Neuron (in vitro differentiated cells): Measurements from ENCODE around the gene SLAIN2.

ENCODE experiments used
- H2AFZ ChIP-seq: one replicate; pipeline ENCODE4 v1.6.1; 2013; ENCODE audit warnings: low read depth, mild to moderate bottlenecking, inconsistent platforms, low read length, moderate library complexity
- H3K27me3 ChIP-seq: one replicate; pipeline ENCODE4 v1.6.1; 2013; ENCODE audit warnings: low read length; ENCODE audit not compliant: insufficient read depth
- H3K36me3 ChIP-seq: one replicate; pipeline ENCODE4 v1.6.1; 2013; ENCODE audit warnings: low read length; ENCODE audit not compliant: insufficient read depth
- H3K4me1 ChIP-seq: one replicate; pipeline ENCODE4 v1.6.1; 2013; ENCODE audit warnings: low read length; ENCODE audit not compliant: insufficient read depth
- H3K4me3 ChIP-seq: 2 replicates; pipeline ENCODE4 v1.5.1; 2013; ENCODE audit warnings: mild to moderate bottlenecking, low read length, moderate library complexity
- H3K9me3 ChIP-seq: one replicate; pipeline ENCODE4 v1.6.1; 2013; ENCODE audit warnings: low read length

SLAIN2 gene

GRCh38 chr4:48321312-48321711 is 20.0 kb upstream of the SLAIN2 start:
- H3K36me3 ChIP-seq, result no peaks in the 10 kb centered on the region
- H3K4me1 ChIP-seq, result peaks cover 4% of the 10 kb centered on the region
- no peak overlapping the region for H2AFZ ChIP-seq
- no peaks in the 10 kb centered on the region for H3K9me3 ChIP-seq
- H3K4me3 ChIP-seq, result no peak overlapping the region
- H3K27me3 ChIP-seq, result no peaks in the 10 kb centered on the region

GRCh38 chr4:48322063-48322462 is 19.3 kb upstream of the SLAIN2 start:
- Histone ChIP-seq H3K4me1 (peaks cover 4% of the 10 kb centered on the region), H2AFZ (no peak overlapping the region), H3K36me3 (no peaks in the 10 kb centered on the region), H3K4me3 (no peak overlapping the region), H3K27me3 (no peaks in the 10 kb centered on the region), H3K9me3 (no peaks in the 10 kb centered on the region)

DNA sequence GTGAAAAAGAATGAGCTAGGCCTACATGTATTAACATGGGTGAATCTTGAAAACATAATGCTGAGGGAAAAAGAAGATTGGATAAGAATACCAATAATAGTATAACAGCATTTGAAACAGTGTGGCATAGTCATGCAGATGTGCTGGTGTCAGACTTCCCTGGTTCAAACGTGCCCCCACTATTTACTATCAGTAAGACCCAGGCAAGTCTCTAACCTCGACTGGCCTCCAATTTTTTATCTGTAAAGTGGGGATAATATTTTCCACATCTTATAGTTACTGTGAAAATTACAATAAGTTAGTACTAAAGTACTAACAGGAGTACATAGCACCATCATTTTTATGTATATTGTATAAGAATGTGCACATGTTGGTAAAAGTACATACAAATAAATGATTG is 17.0 kb upstream of the SLAIN2 start:
- H3K27me3 ChIP-seq, result no peaks in the 10 kb centered on the region
- no peaks in the 10 kb centered on the region for H3K9me3 ChIP-seq
- no peak overlapping the region for H3K4me3 ChIP-seq
- H3K4me1 ChIP-seq, result peaks cover 4% of the 10 kb centered on the region
- no peak overlapping the region for H2AFZ ChIP-seq
- H3K36me3 ChIP-seq, result no peaks in the 10 kb centered on the region

DNA sequence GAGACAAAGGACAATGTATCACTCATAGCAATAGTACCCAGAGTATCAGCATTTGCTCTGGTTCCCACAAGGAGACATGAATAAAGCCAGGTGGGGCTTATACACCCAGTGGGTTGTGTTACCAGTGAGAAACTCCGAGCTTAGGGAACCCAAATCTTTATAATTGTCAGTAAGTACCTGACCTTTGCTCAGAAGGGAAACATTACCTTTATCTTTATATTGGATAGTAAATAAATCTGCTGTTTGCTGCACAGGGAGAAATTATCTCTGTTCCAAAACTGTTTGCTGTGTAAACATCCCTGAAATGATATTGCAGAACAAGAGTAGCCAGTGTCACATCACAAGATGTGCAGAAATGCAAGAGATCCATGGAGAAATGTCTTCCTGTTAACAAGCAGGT is 12.1 kb upstream of the SLAIN2 start:
- Histone ChIP-seq H2AFZ (peak overlapping the region; percentile 18), H3K9me3 (no peaks in the 10 kb centered on the region), H3K4me3 (no peak overlapping the region), H3K27me3 (no peaks in the 10 kb centered on the region), H3K4me1 (no peaks in the 10 kb centered on the region), H3K36me3 (no peaks in the 10 kb centered on the region)

- Histone ChIP-seq H3K9me3 (no peaks in the 10 kb centered on the region), H3K27me3 (no peaks in the 10 kb centered on the region), H3K4me3 (no peak overlapping the region), H3K4me1 (no peaks in the 10 kb centered on the region), H2AFZ (no peak overlapping the region), H3K36me3 (no peaks in the 10 kb centered on the region)
Measured at GRCh38 chr4:48329976-48330375, 11.4 kb upstream of the SLAIN2 start.

DNA sequence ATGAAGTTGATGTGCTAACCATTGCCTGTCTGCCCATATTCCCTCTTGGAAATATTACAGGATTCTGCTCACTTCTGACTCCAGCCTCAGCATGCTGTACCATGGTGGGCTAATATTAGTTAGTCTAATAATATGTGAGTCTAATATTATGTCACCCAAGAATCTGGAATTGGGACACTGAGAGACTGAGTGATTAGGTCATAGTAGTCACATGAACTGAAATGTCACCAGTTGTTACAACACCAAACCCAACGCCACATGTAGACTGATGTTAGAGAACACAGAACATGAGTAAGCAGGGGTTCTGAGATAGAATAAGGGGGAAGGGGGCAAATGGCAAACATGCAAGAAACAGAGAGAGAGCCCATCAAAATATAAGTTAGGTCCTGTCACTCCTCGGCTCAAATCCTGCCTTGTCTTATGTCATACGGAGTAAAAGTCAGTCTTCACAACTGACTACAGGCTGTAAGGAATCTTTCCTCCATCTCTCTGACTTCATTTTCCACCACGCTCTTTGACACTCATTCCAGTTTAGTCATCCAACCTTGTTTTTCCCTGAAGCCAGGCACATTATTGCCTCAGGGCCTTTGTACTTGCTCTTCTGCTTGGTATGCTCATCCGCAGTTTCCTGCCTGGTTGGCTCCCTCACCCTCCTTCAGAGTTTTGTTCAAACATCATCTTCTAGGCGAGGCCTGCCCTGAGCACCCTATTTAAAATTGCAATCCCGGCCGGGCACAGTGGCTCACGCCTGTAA is 9.6 kb upstream of the SLAIN2 start:
- Histone ChIP-seq H3K9me3 (no peaks in the 10 kb centered on the region), H3K36me3 (no peaks in the 10 kb centered on the region), H3K4me1 (no peaks in the 10 kb centered on the region), H2AFZ (no peak overlapping the region), H3K4me3 (no peak overlapping the region), H3K27me3 (no peaks in the 10 kb centered on the region)

DNA sequence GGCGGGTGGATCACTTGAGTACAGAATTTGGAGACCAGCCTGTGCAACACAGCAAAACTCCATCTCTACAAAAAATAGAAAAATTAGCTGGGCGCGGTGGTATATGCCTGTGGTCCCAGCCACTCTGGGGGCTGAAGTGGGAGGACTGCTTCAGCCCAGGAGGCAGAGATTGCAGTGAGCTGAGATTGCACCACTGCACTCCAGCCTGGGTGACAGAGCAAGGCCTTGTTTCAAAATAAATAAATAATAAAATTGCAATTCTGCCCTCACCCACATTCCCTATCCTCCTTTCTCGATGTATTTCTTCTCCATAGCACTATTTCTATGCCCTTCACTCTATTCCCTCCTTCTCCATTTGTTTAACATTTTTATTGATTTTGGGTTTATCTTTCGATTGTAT is 8.7 kb upstream of the SLAIN2 start:
- no peaks in the 10 kb centered on the region for H3K9me3 ChIP-seq
- H3K27me3 ChIP-seq, result no peaks in the 10 kb centered on the region
- no peak overlapping the region for H3K4me3 ChIP-seq
- H2AFZ ChIP-seq, result no peak overlapping the region
- H3K4me1 ChIP-seq, result no peaks in the 10 kb centered on the region
- H3K36me3 ChIP-seq, result no peaks in the 10 kb centered on the region

DNA sequence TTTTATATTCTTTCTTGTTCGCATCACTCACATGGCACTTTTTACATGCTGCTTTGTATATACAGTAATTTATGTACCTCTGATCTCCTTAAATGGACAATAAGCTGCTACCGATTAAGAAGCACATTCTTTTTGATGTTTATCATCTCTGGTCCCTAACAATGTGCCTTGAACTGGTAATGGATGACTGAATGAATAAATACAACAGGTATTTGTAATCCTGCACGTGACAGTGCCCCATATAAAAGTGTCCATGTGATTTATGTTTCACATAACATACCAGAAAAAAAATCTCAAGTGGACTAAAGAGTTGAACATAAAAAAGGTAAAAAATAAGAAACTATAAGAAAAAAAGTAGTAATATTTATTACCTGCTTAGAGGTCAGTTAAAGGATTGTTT is 7.7 kb upstream of the SLAIN2 start:
- Histone ChIP-seq H3K27me3 (no peaks in the 10 kb centered on the region), H3K36me3 (no peaks in the 10 kb centered on the region), H3K4me1 (no peaks in the 10 kb centered on the region), H2AFZ (no peak overlapping the region), H3K4me3 (no peak overlapping the region), H3K9me3 (no peaks in the 10 kb centered on the region)

GRCh38 chr4:48334236-48334635 is 7.1 kb upstream of the SLAIN2 start:
- H3K4me1 ChIP-seq, result no peaks in the 10 kb centered on the region
- no peaks in the 10 kb centered on the region for H3K9me3 ChIP-seq
- H3K36me3 ChIP-seq, result no peaks in the 10 kb centered on the region
- H3K27me3 ChIP-seq, result no peaks in the 10 kb centered on the region
- H2AFZ ChIP-seq, result no peak overlapping the region
- H3K4me3 ChIP-seq, result no peak overlapping the region

DNA sequence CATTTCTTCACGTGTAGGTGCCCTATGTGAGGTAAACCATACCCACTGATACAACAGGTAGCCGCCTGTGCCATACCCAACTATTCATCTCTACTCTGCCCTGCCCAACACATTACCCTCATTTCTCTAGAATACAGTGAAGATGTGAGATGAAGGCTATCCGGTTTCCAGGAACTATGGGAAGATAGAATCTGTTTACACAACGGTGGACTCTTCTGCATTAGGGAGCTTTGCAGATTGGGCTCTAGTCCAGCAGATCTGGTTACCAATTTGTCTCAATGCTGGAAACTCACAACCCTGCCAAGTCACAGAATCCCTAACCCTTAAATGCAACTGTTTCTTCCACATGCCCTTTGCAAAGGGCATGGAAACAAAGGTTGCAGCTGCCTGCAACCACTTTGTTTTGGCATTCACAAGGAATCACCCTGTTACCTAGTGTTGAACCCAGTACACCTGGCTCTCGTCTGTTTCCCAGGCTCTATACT is 6.4 kb upstream of the SLAIN2 start:
- Histone ChIP-seq H3K4me3 (no peak overlapping the region), H3K4me1 (no peaks in the 10 kb centered on the region), H3K36me3 (no peaks in the 10 kb centered on the region), H3K9me3 (no peaks in the 10 kb centered on the region), H3K27me3 (no peaks in the 10 kb centered on the region), H2AFZ (no peak overlapping the region)

GRCh38 chr4:48336146-48336870 is 5.0 kb upstream of the SLAIN2 start:
- H3K36me3 ChIP-seq, result no peaks in the 10 kb centered on the region
- no peak overlapping the region for H2AFZ ChIP-seq
- H3K9me3 ChIP-seq, result no peaks in the 10 kb centered on the region
- no peaks in the 10 kb centered on the region for H3K27me3 ChIP-seq
- peaks cover 6% of the 10 kb centered on the region for H3K4me1 ChIP-seq
- no peak overlapping the region for H3K4me3 ChIP-seq

GRCh38 chr4:48337731-48338130 is 3.6 kb upstream of the SLAIN2 start:
- H3K4me3 ChIP-seq, result no peak overlapping the region
- H3K36me3 ChIP-seq, result no peaks in the 10 kb centered on the region
- no peaks in the 10 kb centered on the region for H3K27me3 ChIP-seq
- H2AFZ ChIP-seq, result no peak overlapping the region
- peaks cover 7% of the 10 kb centered on the region for H3K4me1 ChIP-seq
- H3K9me3 ChIP-seq, result no peaks in the 10 kb centered on the region

- H3K4me1 ChIP-seq, result peaks cover 26% of the 10 kb centered on the region
- H3K9me3 ChIP-seq, result no peaks in the 10 kb centered on the region
- H3K4me3 ChIP-seq, result no peak overlapping the region
- no peaks in the 10 kb centered on the region for H3K36me3 ChIP-seq
- H2AFZ ChIP-seq, result no peak overlapping the region
- no peaks in the 10 kb centered on the region for H3K27me3 ChIP-seq
Measured at GRCh38 chr4:48339642-48340041, 1.7 kb upstream of the SLAIN2 start.
